ENCODE data around the gene RNF14.

Gene RNF14

GRCh38 chr5:141982626-141983025 is 13.7 kb downstream of the RNF14 start:
- DNase-seq (ENCODE audit: low spot score): no peak

DNA sequence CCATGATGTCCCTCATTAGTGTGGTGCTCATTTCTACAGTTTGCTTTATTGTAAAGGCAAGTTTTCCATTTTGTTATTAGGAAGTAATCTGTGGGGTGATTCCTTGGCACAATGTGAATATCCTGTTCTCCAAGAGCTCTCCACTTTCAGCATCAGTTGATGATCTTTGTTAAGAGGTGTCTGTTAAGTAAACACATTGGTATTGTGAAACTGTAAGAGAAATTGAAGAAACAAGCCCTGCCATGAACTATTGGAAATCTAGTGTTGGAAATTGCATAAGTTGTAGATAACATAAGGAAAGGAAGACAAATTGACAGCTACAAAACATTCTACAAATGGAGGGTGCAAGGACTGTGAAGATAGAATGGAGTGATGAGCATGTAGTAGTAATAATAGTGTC is 17.2 kb downstream of the RNF14 start:
- no peak for DNase-seq (ENCODE audit: low spot score)

- DNase-seq (ENCODE audit: low spot score): no peak
These were observed 20.8 kb downstream of the RNF14 start for GRCh38 chr5:141989720-141990119.

DNA sequence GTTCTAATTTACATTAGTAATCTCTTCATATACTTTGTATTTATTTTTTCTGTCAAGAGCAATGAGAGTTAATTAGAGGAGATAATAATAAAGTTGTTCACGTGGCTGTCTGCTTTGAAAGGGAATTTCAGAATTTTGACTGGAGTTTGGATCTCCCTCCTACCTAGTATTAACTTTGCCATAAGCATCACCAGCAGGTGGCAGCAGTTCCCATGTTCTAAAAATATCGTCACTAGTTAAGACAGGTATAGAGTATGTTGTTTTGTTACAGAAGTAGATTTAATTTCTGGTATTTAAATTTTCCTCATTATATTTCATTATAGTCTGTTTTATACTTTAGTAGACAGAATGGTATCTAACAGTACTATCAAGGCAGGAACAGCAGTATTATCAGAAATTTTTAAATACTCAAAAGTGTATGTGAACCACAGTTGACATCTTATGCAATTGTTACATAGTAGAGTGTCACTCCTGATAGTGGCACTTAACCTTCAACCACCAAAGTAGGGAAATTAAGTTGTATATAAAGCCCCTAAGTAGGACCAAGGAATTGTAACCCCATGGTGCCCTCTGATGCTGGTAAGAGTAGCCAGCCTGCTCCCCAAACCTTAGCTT is 23.6 kb downstream of the RNF14 start:
- DNase-seq (ENCODE audit: low spot score): peak; percentile 81

- no peak for DNase-seq (ENCODE audit: low spot score)
These were observed 25.7 kb downstream of the RNF14 start for GRCh38 chr5:141994511-141995136.

DNA sequence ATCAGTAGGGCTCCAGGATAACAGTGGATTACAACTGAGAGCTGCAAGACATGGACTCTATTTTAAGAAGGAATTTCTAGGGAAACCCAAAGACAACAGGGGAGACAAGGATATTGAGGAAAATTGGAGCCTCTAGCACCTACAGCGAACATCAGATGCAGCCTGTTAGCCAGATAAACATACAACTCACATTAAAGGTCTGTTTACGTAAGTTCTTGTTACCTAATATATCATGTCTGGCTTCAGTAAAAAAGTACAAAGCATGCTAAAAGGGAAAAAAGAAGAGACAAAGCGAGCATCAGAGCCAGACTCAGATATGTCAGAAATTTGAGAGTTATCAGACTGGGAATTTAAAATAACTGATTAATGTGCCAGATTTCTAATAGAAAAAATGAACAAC is 26.8 kb downstream of the RNF14 start:
- DNase-seq (ENCODE audit: low spot score): no peak

DNA sequence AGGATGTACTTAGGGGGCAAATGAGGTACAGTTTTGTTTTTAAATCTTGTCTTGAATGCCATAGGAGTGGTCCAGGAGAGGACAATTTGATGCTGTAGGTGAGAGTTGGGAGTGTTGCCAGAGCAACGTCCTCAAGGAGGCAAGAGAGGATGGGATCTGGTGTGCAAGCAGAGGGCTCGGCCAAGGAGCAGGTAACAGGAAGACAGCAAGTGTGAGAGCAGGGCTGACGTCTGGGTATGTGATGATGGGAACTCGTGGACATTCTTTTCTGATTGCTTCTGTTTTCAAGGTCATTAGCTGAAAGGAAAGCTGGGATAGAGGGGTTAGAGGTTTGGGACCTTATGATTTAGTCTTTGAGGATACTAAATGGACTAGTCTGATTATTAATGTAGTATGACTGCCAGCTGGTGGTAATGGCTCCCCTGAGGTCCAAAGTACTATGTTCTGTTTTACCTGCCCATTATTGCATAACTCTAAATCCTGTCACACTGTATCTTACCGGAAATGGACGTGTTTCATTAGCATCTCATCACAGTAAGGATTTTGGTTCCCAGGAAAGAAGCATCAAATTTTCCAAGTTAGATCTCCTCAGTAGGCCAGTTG is 28.6 kb downstream of the RNF14 start:
- no peak for DNase-seq (ENCODE audit: low spot score)

- DNase-seq (ENCODE audit: low spot score): no peak
These were observed 31.3 kb downstream of the RNF14 start for GRCh38 chr5:142000173-142000572.

DNA sequence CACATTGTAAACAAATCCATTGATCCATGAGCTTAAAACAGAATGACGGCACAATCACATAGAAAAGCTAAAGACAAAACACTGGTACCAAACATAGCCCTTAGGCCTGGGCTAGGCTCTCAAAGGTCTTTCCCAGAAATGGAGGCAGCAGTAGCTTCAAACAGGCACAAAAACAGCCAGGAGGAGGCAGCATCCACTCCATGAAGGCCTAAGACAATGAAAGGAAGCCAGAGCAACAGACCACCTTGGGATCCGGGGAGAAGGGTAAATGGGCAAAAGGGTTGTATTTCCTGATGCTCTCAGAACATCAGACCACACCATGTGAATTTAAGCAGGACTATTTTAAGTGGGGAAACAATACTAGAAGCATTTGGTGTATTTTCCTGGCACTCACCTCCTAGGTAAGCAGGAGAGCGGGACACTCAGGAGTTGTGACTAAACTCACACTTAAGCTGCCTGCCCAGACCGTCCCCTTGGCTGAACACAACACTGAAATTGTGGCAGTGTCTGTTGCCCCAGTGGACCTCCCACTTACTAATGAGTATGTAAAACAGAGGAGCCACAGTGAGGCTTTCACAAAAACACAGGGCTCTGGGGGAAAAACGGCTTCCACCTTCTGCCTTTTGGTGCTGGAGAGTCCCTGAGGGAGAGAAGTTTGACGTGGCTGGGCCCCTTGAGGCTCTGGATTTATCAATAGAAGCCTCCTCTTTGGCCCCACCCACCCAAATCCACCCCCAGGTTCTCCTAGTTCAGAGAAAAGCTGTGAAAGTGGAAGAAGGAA is 32.0 kb downstream of the RNF14 start:
- no peak for DNase-seq (ENCODE audit: low spot score)

DNA sequence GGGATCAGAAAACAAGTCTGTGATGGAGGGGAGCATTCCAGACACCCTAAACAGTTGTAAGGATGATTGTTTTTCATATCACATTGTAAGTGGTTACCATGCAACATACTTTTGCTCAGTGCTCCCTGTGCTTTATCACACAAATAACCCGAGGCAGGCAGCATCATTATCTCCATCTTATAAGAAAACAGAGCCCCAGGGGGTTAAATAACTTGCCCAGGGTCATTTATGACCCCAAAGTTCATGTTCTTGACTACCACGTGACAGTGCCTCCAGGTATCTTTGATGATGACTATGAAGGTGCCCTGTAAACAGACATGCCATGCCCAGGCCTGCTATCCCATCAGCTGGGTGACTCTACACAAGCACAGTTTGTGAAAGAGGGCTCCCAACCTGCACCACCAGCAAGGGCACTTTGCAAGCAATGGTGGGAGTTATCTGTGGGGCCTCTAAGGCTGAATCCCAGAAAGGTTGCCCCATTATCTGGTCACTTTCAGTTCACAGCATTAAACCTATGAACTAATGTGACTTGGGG is 34.4 kb downstream of the RNF14 start:
- no peak for DNase-seq (ENCODE audit: low spot score)

DNA sequence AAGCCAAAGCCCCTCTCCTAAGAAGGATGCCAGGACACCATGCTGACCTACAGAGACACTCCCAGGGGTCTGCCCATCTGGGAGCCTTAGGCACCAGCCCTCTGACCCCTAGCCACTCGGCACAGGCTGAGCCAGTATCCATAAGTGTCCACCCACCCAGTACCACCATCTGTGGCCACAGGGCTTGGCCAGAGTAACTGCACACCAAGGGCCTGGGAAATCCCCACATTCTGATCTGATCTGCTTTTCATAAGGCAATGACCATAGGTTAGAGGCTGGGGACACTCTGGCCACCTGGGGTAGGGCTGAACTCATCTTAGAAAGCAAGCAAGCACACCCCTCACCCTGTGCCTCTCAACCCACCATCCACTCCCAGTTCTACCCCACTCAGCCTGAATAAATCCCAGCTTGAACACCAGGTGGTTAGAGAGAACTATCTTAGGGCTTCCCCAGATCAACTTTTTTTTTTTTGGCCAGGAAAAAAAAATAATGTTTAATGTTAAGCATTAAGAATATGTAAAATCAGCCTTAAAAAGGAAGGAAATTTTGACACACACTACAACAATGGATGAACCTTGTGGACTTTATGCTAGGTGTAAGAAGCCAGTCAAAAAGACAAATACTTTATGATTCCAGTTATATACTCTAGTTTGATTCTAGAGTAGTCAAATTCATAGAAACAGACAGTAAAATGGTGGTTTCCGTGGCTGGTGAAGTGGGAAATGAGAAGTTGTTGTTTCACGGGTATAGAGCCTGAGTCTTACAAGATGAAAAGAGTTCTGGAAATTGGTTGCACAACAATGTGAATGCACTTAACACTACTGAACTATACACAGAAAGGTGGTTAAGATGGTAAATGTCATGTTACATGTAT is 37.7 kb downstream of the RNF14 start:
- no peak for DNase-seq (ENCODE audit: low spot score)

- no peak for DNase-seq (ENCODE audit: low spot score)
These were observed 38.3 kb downstream of the RNF14 start for GRCh38 chr5:142007237-142007544.

GRCh38 chr5:142008813-142009212 is 39.9 kb downstream of the RNF14 start:
- DNase-seq (ENCODE audit: low spot score): no peak

DNA sequence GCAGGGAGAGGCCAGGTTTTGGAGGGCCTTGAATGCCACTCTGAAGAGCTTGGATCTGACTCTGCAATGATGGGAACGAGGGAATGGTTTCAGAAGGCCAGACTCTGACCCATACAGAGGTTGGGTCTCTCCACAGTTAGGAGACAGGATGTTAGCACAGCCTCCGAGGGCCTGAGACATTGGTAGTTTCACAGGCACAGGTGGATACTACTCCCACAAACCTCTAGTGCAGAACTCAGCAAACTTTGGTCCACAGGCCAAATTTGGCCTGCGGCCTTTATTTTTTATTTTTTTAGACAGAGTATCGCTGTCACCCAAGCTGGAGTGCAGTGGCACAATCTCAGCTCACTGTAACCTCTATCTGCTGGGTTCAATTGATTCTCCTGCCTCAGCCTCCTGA is 41.0 kb downstream of the RNF14 start:
- DNase-seq (ENCODE audit: low spot score): no peak

- no peak for DNase-seq (ENCODE audit: low spot score)
These were observed 42.8 kb downstream of the RNF14 start for GRCh38 chr5:142011572-142012185.

- peak; percentile 58 for DNase-seq (ENCODE audit: low spot score)
These were observed 43.4 kb downstream of the RNF14 start for GRCh38 chr5:142012186-142012785.

DNA sequence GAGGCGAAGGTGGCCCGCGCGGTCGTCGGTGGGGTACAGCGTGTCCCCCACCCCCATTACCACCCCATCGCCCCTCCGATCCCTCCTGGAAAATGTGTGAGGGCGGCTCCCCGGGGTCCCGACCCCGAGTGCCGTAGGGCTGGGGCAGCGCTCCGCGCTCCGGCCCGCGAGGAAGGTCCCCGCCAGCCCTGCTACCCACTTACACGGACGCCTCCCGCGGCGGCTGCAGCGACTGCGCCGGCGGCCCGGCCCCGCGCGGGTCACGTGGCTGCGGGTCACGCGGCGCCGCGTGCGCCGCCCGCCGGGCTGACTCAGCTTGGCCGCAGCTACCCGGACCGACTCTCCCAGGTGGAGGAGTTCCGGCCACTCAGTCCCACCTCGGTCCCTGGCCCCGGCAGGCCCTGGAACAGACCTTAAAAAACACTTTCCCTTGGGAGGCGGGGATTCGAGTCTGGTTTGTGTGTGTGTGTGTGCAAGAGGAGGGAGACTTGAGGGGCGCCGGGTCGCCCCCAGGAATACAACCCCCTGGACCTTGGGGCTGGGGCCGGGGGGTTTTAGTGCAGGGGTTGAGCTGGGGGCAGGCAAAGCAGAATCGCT is 44.0 kb downstream of the RNF14 start, which contains the start of gene GNPDA1:
Gene GNPDA1, minus strand, starts transcription at position 236 of the 597 bp plus-strand sequence. CDS start 992 bp downstream, outside the sequence.
- peak; percentile 69 for DNase-seq (ENCODE audit: low spot score)

- DNase-seq (ENCODE audit: low spot score): peak; percentile 18
These were observed 45.0 kb downstream of the RNF14 start for GRCh38 chr5:142013734-142014521.

DNA sequence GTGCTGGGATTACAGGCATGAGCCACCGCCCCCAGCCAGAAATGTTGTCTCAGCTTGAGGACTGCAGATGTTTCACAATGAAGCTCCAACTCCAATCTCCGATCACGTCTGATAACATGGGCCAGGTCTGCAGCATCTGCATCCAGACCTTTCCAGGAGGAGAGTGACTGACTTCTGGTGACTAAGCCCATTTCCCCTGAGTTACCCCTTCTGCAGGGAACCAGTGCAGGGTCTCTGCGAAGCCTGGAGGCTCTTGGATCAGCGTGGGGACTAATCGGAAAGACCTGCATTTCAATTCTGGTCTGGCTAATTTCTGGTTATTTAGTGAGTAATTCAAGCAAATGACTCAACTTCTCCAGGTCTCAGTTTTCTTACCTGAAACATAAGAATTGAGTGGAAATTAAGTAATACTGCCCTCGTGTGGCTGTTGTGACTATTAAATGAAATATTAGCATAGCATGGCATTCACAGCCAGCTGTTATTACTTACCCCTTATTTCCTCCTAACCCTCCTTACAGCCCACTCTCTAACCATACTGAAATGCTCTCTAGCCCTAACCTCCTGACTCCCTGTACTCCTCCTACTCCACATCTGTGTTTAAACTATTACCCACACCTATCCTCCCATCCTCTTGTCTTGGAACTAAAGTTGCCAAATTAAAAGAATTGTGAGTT is 46.1 kb downstream of the RNF14 start:
- DNase-seq (ENCODE audit: low spot score): peak; percentile 83

Measured in NAMALWA (cell line).